HG02885 (cell line): ENCODE data around the gene PLA2G1B.

ENCODE experiments used
- ATAC-seq: cut with Tn5 transposase; IDR thresholded peaks from one replicate; pipeline ENCODE4 v1.9.1; 2021; ENCODE audit warnings: mild to moderate bottlenecking; ENCODE audit not compliant: unreplicated experiment, poor library complexity

The PLA2G1B gene

GRCh38 chr12:120327593-120327992, at the start of gene PLA2G1B:
PLA2G1B (minus strand) TSS chr12:120327779; CDS start chr12:120327753, 26 bp downstream.
- ATAC-seq: no peak

GRCh38 chr12:120376934-120377572, 49.5 kb upstream of the PLA2G1B start:
- no peak for ATAC-seq

GRCh38 chr12:120376416-120376815, 48.8 kb upstream of the PLA2G1B start:
- ATAC-seq: no peak

- ATAC-seq: no peak
Observed at GRCh38 chr12:120376009-120376408, 48.4 kb upstream of the PLA2G1B start.

GRCh38 chr12:120373683-120374082, 46.1 kb upstream of the PLA2G1B start:
- ATAC-seq: no peak

- ATAC-seq: no peak
Observed at GRCh38 chr12:120370343-120371243, 43.0 kb upstream of the PLA2G1B start.

GRCh38 chr12:120369603-120370342, 42.2 kb upstream of the PLA2G1B start:
- ATAC-seq: no peak

- no peak for ATAC-seq
Observed at GRCh38 chr12:120368789-120369602, 41.4 kb upstream of the PLA2G1B start, which contains the start of gene MSI1. MSI1 (minus strand) TSS chr12:120369164; CDS start chr12:120369091, 73 bp downstream.

- no peak for ATAC-seq
Observed at GRCh38 chr12:120367924-120368788, 40.6 kb upstream of the PLA2G1B start.

- ATAC-seq: no peak
Observed at GRCh38 chr12:120367233-120367923, 39.8 kb upstream of the PLA2G1B start.

- no peak for ATAC-seq
Observed at GRCh38 chr12:120366845-120367232, 39.3 kb upstream of the PLA2G1B start.

- no peak for ATAC-seq
Observed at GRCh38 chr12:120366341-120366705, 38.7 kb upstream of the PLA2G1B start.

- no peak for ATAC-seq
Observed at GRCh38 chr12:120365675-120366340, 38.2 kb upstream of the PLA2G1B start.

GRCh38 chr12:120364487-120364886, 36.9 kb upstream of the PLA2G1B start:
- ATAC-seq: no peak

GRCh38 chr12:120363274-120363855, 35.8 kb upstream of the PLA2G1B start:
- ATAC-seq: no peak

- ATAC-seq: no peak
Observed at GRCh38 chr12:120362516-120363273, 35.1 kb upstream of the PLA2G1B start.
